Gastroesophageal sphincter (tissue), 3 donors: Measurements from ENCODE around the gene MTERF4.

ENCODE experiments used
- EP300 ChIP-seq: sonication (generic); formaldehyde crosslinking; IDR thresholded peaks from one replicate; pipeline ENCODE4 v1.6.1; 2017; ENCODE audit warnings: antibody characterized with exemption, mild to moderate bottlenecking
- POLR2A ChIP-seq, 2 donors: fragments of 450-650 bp; IDR thresholded peaks; one replicate each; pipeline ENCODE4 v1.6.1; 2017; ENCODE audit warnings: antibody characterized with exemption in 2 of 2, mild to moderate bottlenecking in 2 of 2, moderate library complexity in 1 of 2
- POLR2AphosphoS5 ChIP-seq: sonication (generic); formaldehyde crosslinking; IDR thresholded peaks from one replicate; pipeline ENCODE4 v1.6.1; 2017; ENCODE audit warnings: antibody characterized with exemption
- TF ChIP-seq, protein P1 (sequence below), 4 experiments: fragments of 200-600 bp in 2 of 4; fragments of 450-650 bp in 2 of 4; sonication (generic) in 1 of 4; IDR thresholded peaks; one replicate each; pipeline ENCODE4 v1.5.1; 2017 to 2019; ENCODE audit warnings: antibody characterized with exemption in 4 of 4, mild to moderate bottlenecking in 2 of 4, moderate library complexity in 2 of 4

- TF ChIP-seq, protein P1, sequence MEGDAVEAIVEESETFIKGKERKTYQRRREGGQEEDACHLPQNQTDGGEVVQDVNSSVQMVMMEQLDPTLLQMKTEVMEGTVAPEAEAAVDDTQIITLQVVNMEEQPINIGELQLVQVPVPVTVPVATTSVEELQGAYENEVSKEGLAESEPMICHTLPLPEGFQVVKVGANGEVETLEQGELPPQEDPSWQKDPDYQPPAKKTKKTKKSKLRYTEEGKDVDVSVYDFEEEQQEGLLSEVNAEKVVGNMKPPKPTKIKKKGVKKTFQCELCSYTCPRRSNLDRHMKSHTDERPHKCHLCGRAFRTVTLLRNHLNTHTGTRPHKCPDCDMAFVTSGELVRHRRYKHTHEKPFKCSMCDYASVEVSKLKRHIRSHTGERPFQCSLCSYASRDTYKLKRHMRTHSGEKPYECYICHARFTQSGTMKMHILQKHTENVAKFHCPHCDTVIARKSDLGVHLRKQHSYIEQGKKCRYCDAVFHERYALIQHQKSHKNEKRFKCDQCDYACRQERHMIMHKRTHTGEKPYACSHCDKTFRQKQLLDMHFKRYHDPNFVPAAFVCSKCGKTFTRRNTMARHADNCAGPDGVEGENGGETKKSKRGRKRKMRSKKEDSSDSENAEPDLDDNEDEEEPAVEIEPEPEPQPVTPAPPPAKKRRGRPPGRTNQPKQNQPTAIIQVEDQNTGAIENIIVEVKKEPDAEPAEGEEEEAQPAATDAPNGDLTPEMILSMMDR (IDR thresholded peaks at IDR 0.05): no peak
- TF ChIP-seq EP300 (no peak), POLR2AphosphoS5 (no peak), POLR2A (IDR thresholded peaks at IDR 0.05) (no peak)
Observed at GRCh38 chr2:241067501-241068135, 34.5 kb downstream of the MTERF4 start.
